ENCODE measurements around the gene TMEFF2. TPM values are rescaled to one million over a fixed set of nuclear protein-coding genes. Genes with fewer than 3 reads are reported as not detected.

The TMEFF2 gene
- total RNA-seq, 1 donor from 2014 or later: not detected

- intact Hi-C loops (cut with DNase I): no loop called here
- no peak for DNase-seq (ENCODE audit: extremely low spot score in 2 of 2)
- no peak for TF ChIP-seq POLR2AphosphoS5 (IDR thresholded peaks at IDR 0.05; ENCODE audit: insufficient read depth in 1 of 2, low read depth in 1 of 2)
These were observed 226.6 kb downstream of the TMEFF2 start for GRCh38 chr2:191968120-191968519.

GRCh38 chr2:191965733-191966132 is 229.0 kb downstream of the TMEFF2 start:
- Histone ChIP-seq H3K27me3 (no peaks in the 10 kb centered on the region), H3K27ac (no peak overlapping the region), H3K4me3 (no peak overlapping the region), H3K9me3 (no peaks in the 10 kb centered on the region), H3K36me3 (no peaks in the 10 kb centered on the region), H3K4me1 (no peaks in the 10 kb centered on the region)
- TF ChIP-seq POLR2AphosphoS5 (IDR thresholded peaks at IDR 0.05; ENCODE audit: insufficient read depth in 1 of 2, low read depth in 1 of 2) (no peak), POLR2A (IDR thresholded peaks at IDR 0.05) (no peak), CTCF (IDR thresholded peaks at IDR 0.05) (no peak)
- intact Hi-C loops (cut with DNase I): no loop called here
- DNase-seq (ENCODE audit: extremely low spot score in 2 of 2): no peak

More at GRCh38 chr2:191968120-191968519, 226.6 kb downstream of the TMEFF2 start:
- H3K9me3 ChIP-seq: no peaks in the 10 kb centered on the region
- H3K36me3 ChIP-seq: no peaks in the 10 kb centered on the region
- no peak overlapping the region for H3K27ac ChIP-seq
- no peak overlapping the region for H3K4me3 ChIP-seq
- no peaks in the 10 kb centered on the region for H3K27me3 ChIP-seq
- H3K4me1 ChIP-seq: no peaks in the 10 kb centered on the region

DNA sequence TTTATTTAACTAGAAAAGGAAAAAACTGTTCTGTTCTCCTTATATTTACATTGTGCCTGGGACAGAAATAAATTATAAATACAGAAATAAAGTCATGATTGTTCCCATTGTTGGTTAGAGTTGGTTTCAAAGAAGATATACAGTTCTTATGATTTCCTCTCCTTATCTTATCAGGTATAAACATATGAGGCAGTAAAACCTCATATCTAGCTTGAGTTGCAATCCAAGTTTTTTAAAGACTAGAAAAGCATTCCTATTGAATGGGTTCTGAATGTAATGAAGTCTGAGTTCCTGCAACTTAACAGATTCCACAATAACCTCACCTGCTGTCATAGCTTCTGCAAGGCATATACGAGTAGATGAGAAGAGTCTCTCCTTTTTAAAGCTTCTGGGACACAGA is 233.2 kb downstream of the TMEFF2 start:
- Histone ChIP-seq H3K4me1 (no peaks in the 10 kb centered on the region), H3K27ac (no peak overlapping the region), H3K36me3 (no peaks in the 10 kb centered on the region), H3K4me3 (no peak overlapping the region), H3K9me3 (no peaks in the 10 kb centered on the region), H3K27me3 (no peaks in the 10 kb centered on the region)
- intact Hi-C loops (cut with DNase I): no loop called here
- TF ChIP-seq CTCF (IDR thresholded peaks at IDR 0.05): no peak
- TF ChIP-seq POLR2AphosphoS5 (IDR thresholded peaks at IDR 0.05; ENCODE audit: insufficient read depth in 1 of 2, low read depth in 1 of 2): no peak
- TF ChIP-seq POLR2A (IDR thresholded peaks at IDR 0.05): no peak
- no peak for DNase-seq (ENCODE audit: extremely low spot score in 2 of 2)

- Histone ChIP-seq H3K9me3 (no peaks in the 10 kb centered on the region), H3K36me3 (no peaks in the 10 kb centered on the region), H3K27me3 (no peaks in the 10 kb centered on the region), H3K27ac (no peak overlapping the region), H3K4me1 (no peaks in the 10 kb centered on the region), H3K4me3 (no peak overlapping the region)
- intact Hi-C loops (cut with DNase I): no loop called here
- no peak for DNase-seq (ENCODE audit: extremely low spot score in 2 of 2)
- TF ChIP-seq CTCF (IDR thresholded peaks at IDR 0.05) (no peak), POLR2AphosphoS5 (IDR thresholded peaks at IDR 0.05; ENCODE audit: insufficient read depth in 1 of 2, low read depth in 1 of 2) (no peak), POLR2A (IDR thresholded peaks at IDR 0.05) (no peak)
These were observed 235.5 kb downstream of the TMEFF2 start for GRCh38 chr2:191959209-191959608.

GRCh38 chr2:191957996-191958860 is 236.5 kb downstream of the TMEFF2 start:
- no peaks in the 10 kb centered on the region for H3K9me3 ChIP-seq
- no peaks in the 10 kb centered on the region for H3K4me1 ChIP-seq
- H3K27ac ChIP-seq: no peak overlapping the region
- H3K27me3 ChIP-seq: no peaks in the 10 kb centered on the region
- no peak for DNase-seq (ENCODE audit: extremely low spot score in 2 of 2)
- H3K36me3 ChIP-seq: no peaks in the 10 kb centered on the region
- TF ChIP-seq POLR2AphosphoS5 (IDR thresholded peaks at IDR 0.05; ENCODE audit: insufficient read depth in 1 of 2, low read depth in 1 of 2): no peak
- no peak for TF ChIP-seq CTCF (IDR thresholded peaks at IDR 0.05)
- no peak for TF ChIP-seq POLR2A (IDR thresholded peaks at IDR 0.05)
- H3K4me3 ChIP-seq: no peak overlapping the region
- intact Hi-C loops (cut with DNase I): no loop called here
